ENCODE measurements around the gene RAB27A. TPM values are rescaled to one million over a fixed set of nuclear protein-coding genes. Genes with fewer than 3 reads are reported as not detected.
"Not testable (repeated sequence)": the region's sequence is repeated elsewhere in the genome, so short reads cannot be mapped to it uniquely, and the experiment has no call there.

The RAB27A gene
- total RNA-seq, 1 experiment from 2014 or later = 12.3 TPM

GRCh38 chr15:55290528-55291057, 980 bp upstream of the RAB27A start:
- intact Hi-C loops (cut with micrococcal nuclease; ENCODE audit: unreplicated experiment) = loop anchor here (1.0 to 5.0 kb wide), 7 partner anchors 28 to 1328 kb away; partner anchors contain the start of genes PIGB, PIGBOS1 and RSL24D1
- POLR2A ChIA-PET (ENCODE audit: unreplicated experiment) = no interaction called here

GRCh38 chr15:55289011-55289745, 435 bp downstream of the RAB27A start:
- Histone ChIP-seq H3F3A (ENCODE audit: insufficient read depth, low read depth) (no peaks in the 10 kb centered on the region), H2AFZ (peak overlapping the region; percentile 94), H3K4me2 (peak overlapping the region; percentile 86), H3K27ac (no peak overlapping the region), H3K9me2 (ENCODE audit: insufficient read depth) (no peaks in the 10 kb centered on the region), H3K9me3 (ENCODE audit: insufficient read depth, low read depth) (no peaks in the 10 kb centered on the region), H3K36me3 (ENCODE audit: low read depth) (no peaks in the 10 kb centered on the region), H4K20me1 (ENCODE audit: insufficient read depth) (no peaks in the 10 kb centered on the region), H3K79me2 (ENCODE audit: low read depth) (peaks cover 6% of the 10 kb centered on the region; the same call in 1 of the 2 replicates), H3K4me1 (replicated peaks; ENCODE audit: insufficient read depth) (no peaks in the 10 kb centered on the region), H3K4me3 (peak overlapping the region; percentile 94), H3K27me3 (ENCODE audit: insufficient read depth, low read depth) (no peaks in the 10 kb centered on the region)
- ChIA-PET CTCF (no interaction called here), POLR2A (ENCODE audit: unreplicated experiment) (no interaction called here)
- intact Hi-C loops (cut with micrococcal nuclease; ENCODE audit: unreplicated experiment) = no loop called here
- TF ChIP-seq, protein P1, sequence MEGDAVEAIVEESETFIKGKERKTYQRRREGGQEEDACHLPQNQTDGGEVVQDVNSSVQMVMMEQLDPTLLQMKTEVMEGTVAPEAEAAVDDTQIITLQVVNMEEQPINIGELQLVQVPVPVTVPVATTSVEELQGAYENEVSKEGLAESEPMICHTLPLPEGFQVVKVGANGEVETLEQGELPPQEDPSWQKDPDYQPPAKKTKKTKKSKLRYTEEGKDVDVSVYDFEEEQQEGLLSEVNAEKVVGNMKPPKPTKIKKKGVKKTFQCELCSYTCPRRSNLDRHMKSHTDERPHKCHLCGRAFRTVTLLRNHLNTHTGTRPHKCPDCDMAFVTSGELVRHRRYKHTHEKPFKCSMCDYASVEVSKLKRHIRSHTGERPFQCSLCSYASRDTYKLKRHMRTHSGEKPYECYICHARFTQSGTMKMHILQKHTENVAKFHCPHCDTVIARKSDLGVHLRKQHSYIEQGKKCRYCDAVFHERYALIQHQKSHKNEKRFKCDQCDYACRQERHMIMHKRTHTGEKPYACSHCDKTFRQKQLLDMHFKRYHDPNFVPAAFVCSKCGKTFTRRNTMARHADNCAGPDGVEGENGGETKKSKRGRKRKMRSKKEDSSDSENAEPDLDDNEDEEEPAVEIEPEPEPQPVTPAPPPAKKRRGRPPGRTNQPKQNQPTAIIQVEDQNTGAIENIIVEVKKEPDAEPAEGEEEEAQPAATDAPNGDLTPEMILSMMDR (conservative IDR thresholded peaks at IDR 0.05) = no peak
- TF ChIP-seq EZH2 (IDR thresholded peaks at IDR 0.05; ENCODE audit: low read depth) = no peak
- DNase-seq = peak; percentile 11 to 32
- BruUV-seq (replicated peaks) = TSS peak; percentile 23

More at GRCh38 chr15:55290528-55291057, 980 bp upstream of the RAB27A start:
- peak; percentile 52 to 79 for DNase-seq
- Histone ChIP-seq H3K27me3 (ENCODE audit: insufficient read depth, low read depth) (no peaks in the 10 kb centered on the region), H3K4me3 (peak overlapping the region; percentile 94; the same call in 1 of the 2 replicates), H3F3A (ENCODE audit: insufficient read depth, low read depth) (no peaks in the 10 kb centered on the region), H4K20me1 (ENCODE audit: insufficient read depth) (no peaks in the 10 kb centered on the region), H3K27ac (no peak overlapping the region), H3K4me1 (replicated peaks; ENCODE audit: insufficient read depth) (no peaks in the 10 kb centered on the region), H3K36me3 (ENCODE audit: low read depth) (no peaks in the 10 kb centered on the region), H3K9me3 (ENCODE audit: insufficient read depth, low read depth) (no peaks in the 10 kb centered on the region), H3K9me2 (ENCODE audit: insufficient read depth) (no peaks in the 10 kb centered on the region), H3K4me2 (peak overlapping the region; percentile 86), H2AFZ (peak overlapping the region; percentile 94), H3K79me2 (ENCODE audit: low read depth) (peaks cover 6% of the 10 kb centered on the region; the same call in 1 of the 2 replicates)
- BruUV-seq (replicated peaks) = no TSS peak
- CTCF ChIA-PET = no interaction called here
- TF ChIP-seq EZH2 (IDR thresholded peaks at IDR 0.05; ENCODE audit: low read depth) = no peak
- TF ChIP-seq, protein P1 (conservative IDR thresholded peaks at IDR 0.05) = peak; percentile 82

DNA sequence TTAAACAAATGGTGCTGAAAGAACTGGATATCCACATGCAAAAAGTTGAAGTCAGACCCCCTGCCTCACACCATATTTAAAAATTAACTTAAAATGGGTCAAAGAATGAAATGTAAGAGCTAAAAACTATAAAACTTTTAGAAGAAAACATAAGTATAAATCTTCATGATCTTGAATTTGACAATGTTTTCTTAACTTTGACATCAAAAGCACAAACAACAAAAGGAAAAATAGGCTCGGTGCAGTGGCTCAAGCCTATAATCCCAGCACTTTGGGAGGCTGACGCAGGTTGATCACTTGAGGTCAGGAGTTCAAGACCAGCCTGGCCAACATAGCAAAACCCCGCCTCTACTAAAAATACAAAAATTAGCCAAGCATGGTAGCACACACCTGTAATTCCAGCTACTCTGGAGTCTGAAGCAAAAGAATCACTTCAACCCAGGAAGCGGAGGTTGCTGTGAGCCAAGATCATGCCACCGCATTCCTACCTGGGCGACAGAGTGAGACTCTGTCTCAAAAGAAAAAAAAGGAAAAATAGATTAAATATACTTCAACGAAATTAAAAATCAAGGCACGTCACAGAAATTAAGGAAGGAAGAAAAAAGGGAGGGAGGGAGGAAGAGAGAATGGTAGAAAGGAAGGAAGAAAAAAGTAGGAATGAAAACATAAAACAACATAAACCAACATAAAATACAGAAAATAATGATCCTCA, 1.5 kb downstream of the RAB27A start:
- Histone ChIP-seq H3K4me2 (peak overlapping the region; percentile 86), H3K4me1 (replicated peaks; ENCODE audit: insufficient read depth) (no peaks in the 10 kb centered on the region; the same call in 1 of the 2 replicates), H3K27ac (no peak overlapping the region), H4K20me1 (ENCODE audit: insufficient read depth) (no peaks in the 10 kb centered on the region), H3K4me3 (peak overlapping the region; percentile 94; the same call in 1 of the 2 replicates), H3K27me3 (ENCODE audit: insufficient read depth, low read depth) (no peaks in the 10 kb centered on the region), H3K79me2 (ENCODE audit: low read depth) (peaks cover 6% of the 10 kb centered on the region; the same call in 1 of the 2 replicates), H3K9me2 (ENCODE audit: insufficient read depth) (no peaks in the 10 kb centered on the region), H3K36me3 (ENCODE audit: low read depth) (no peaks in the 10 kb centered on the region), H3K9me3 (ENCODE audit: insufficient read depth, low read depth) (no peaks in the 10 kb centered on the region), H3F3A (ENCODE audit: insufficient read depth, low read depth) (no peaks in the 10 kb centered on the region), H2AFZ (no peak overlapping the region)
- no TSS peak for BruUV-seq (replicated peaks)
- no peak for DNase-seq
- intact Hi-C loops (cut with micrococcal nuclease; ENCODE audit: unreplicated experiment) = no loop called here
- TF ChIP-seq EZH2 (IDR thresholded peaks at IDR 0.05; ENCODE audit: low read depth) = no peak
- TF ChIP-seq, protein P1 (conservative IDR thresholded peaks at IDR 0.05) = no peak
- POLR2A ChIA-PET (ENCODE audit: unreplicated experiment) = interaction anchor here (0.6 kb wide), 1 partner anchor 119 kb away, joined by 3 read pairs; no protein-coding TSS in a partner anchor
- CTCF ChIA-PET = interaction anchor here (0.7 kb wide), 1 partner anchor 147 kb away, joined by 3 read pairs; no protein-coding TSS in a partner anchor

DNA sequence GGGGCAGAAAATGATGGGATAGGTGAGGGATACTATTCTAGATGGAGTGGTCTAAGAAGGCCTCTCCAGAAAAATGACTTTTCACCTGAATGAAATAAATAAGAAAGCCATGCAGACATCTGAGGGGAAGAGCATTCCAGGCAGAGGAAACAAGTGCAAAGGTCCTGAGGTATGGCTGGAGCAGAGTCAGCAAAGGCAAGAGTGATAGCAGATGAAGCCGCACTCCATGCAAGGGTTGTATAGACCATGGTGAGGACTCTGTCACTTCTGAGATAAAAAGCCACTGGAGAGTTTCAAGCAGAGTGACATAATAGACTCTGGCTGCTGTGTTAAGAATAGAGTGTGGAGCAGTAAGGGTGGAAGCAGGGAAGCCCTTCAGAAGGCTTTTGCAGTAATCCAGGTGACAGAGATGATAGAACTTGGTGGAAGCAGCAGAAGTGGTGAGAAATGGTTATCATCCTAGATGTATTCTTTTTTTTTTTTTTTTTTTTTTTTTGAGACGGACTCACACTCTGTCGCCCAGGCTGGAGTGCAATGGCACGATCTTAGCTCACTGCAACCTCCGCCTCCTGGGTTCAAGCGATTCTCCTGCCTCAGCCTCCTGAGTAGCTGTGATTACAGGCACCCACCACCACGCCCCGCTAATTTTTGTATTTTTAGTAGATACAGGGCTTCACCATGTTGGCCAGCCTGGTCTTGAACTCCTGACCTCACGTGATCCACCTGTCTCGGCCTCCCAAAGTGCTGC, 3.0 kb downstream of the RAB27A start:
- CTCF ChIA-PET; intact Hi-C loops (cut with micrococcal nuclease; ENCODE audit: unreplicated experiment); BruUV-seq (replicated peaks): not testable (repeated sequence)

More for the DNA sequence above, 3.0 kb downstream of the RAB27A start:
- H3K9me2 ChIP-seq (ENCODE audit: insufficient read depth); H3K9me3 ChIP-seq (ENCODE audit: insufficient read depth, low read depth); H3K4me2 ChIP-seq; POLR2A ChIA-PET (ENCODE audit: unreplicated experiment); H3K27me3 ChIP-seq (ENCODE audit: insufficient read depth, low read depth); H3K79me2 ChIP-seq (ENCODE audit: low read depth); H3K4me3 ChIP-seq; H3K36me3 ChIP-seq (ENCODE audit: low read depth); H3K27ac ChIP-seq; H2AFZ ChIP-seq; DNase-seq; H4K20me1 ChIP-seq (ENCODE audit: insufficient read depth): not testable (repeated sequence)
- H3K4me1 ChIP-seq (replicated peaks; ENCODE audit: insufficient read depth) = peaks cover 15% of the 10 kb centered on the region
- H3F3A ChIP-seq (ENCODE audit: insufficient read depth, low read depth) = peaks cover 13% of the 10 kb centered on the region; the same call in 1 of the 2 replicates

Measured in PC-9 (cell line).